ENCODE data around the gene TMEM63C.

Gene TMEM63C

GRCh38 chr14:77186911-77187648 is 5.5 kb downstream of the TMEM63C start:
- no peak overlapping the region for H3K9ac ChIP-seq (ENCODE audit: low read length)
- peak overlapping the region; percentile 6 for H3K23ac ChIP-seq (ENCODE audit: low read length)
- no peaks in the 10 kb centered on the region for H3K27me3 ChIP-seq (ENCODE audit: insufficient read depth, low read length, poor library complexity)
- H2BK5ac ChIP-seq (ENCODE audit: low read length) = no peak overlapping the region
- no peak overlapping the region for H2AK5ac ChIP-seq (ENCODE audit: low read length)
- no peak overlapping the region for H3K4me3 ChIP-seq (ENCODE audit: low read length)
- H3K79me2 ChIP-seq (ENCODE audit: control insufficient read depth, insufficient read depth, low read length) = no peaks in the 10 kb centered on the region
- no peak overlapping the region for H3K4me2 ChIP-seq (ENCODE audit: low read length)
- H3K56ac ChIP-seq (ENCODE audit: low read length) = no peak overlapping the region
- no peak overlapping the region for H4K5ac ChIP-seq (ENCODE audit: low read length)
- DNase-seq = peak; percentile 71
- H4K8ac ChIP-seq (ENCODE audit: low read depth, low read length) = no peak overlapping the region
- no peaks in the 10 kb centered on the region for H3K79me1 ChIP-seq (ENCODE audit: low read length)
- H2BK15ac ChIP-seq (replicated peaks; ENCODE audit: low read depth) = no peak overlapping the region
- no peak overlapping the region for H3K4ac ChIP-seq (ENCODE audit: low read depth, low read length)
- H2BK120ac ChIP-seq (ENCODE audit: low read depth, low read length) = no peak overlapping the region
- H3K4me1 ChIP-seq (ENCODE audit: control insufficient read depth, low read depth, low read length) = peaks cover 5% of the 10 kb centered on the region
- no peaks in the 10 kb centered on the region for H3K36me3 ChIP-seq (ENCODE audit: control insufficient read depth, insufficient read depth, low read length)
- no CpG with 5 or more reads among the region's 15 CpGs for WGBS (ENCODE audit: extremely low coverage, insufficient coverage, low lambda C conversion rate)
- no peak overlapping the region for H3K18ac ChIP-seq (ENCODE audit: low read length)
- H3K27ac ChIP-seq (ENCODE audit: low read depth, low read length) = no peak overlapping the region

GRCh38 chr14:77187649-77188012 is 6.0 kb downstream of the TMEM63C start:
- Histone ChIP-seq H3K27ac (ENCODE audit: low read depth, low read length) (no peak overlapping the region), H2BK15ac (replicated peaks; ENCODE audit: low read depth) (no peak overlapping the region), H3K79me1 (ENCODE audit: low read length) (no peaks in the 10 kb centered on the region), H3K4me2 (ENCODE audit: low read length) (no peak overlapping the region), H4K8ac (ENCODE audit: low read depth, low read length) (no peak overlapping the region), H3K56ac (ENCODE audit: low read length) (no peak overlapping the region), H3K4ac (ENCODE audit: low read depth, low read length) (no peak overlapping the region), H3K79me2 (ENCODE audit: control insufficient read depth, insufficient read depth, low read length) (no peaks in the 10 kb centered on the region), H2AK5ac (ENCODE audit: low read length) (no peak overlapping the region), H3K23ac (ENCODE audit: low read length) (peak overlapping the region; percentile 6), H3K27me3 (ENCODE audit: insufficient read depth, low read length, poor library complexity) (no peaks in the 10 kb centered on the region), H3K9ac (ENCODE audit: low read length) (no peak overlapping the region), H3K4me3 (ENCODE audit: low read length) (no peak overlapping the region), H3K18ac (ENCODE audit: low read length) (no peak overlapping the region), H3K4me1 (ENCODE audit: control insufficient read depth, low read depth, low read length) (peaks cover 5% of the 10 kb centered on the region), H2BK120ac (ENCODE audit: low read depth, low read length) (no peak overlapping the region), H4K5ac (ENCODE audit: low read length) (no peak overlapping the region), H2BK5ac (ENCODE audit: low read length) (no peak overlapping the region), H3K36me3 (ENCODE audit: control insufficient read depth, insufficient read depth, low read length) (no peaks in the 10 kb centered on the region)
- WGBS (ENCODE audit: extremely low coverage, insufficient coverage, low lambda C conversion rate) = no CpG with 5 or more reads among the region's 3 CpGs
- DNase-seq = no peak

GRCh38 chr14:77189479-77189878 is 7.9 kb downstream of the TMEM63C start:
- Histone ChIP-seq H3K27me3 (ENCODE audit: insufficient read depth, low read length, poor library complexity) (no peaks in the 10 kb centered on the region), H3K4me3 (ENCODE audit: low read length) (no peak overlapping the region), H2AK5ac (ENCODE audit: low read length) (no peak overlapping the region), H4K5ac (ENCODE audit: low read length) (no peak overlapping the region), H3K4me1 (ENCODE audit: control insufficient read depth, low read depth, low read length) (peaks cover 5% of the 10 kb centered on the region), H3K18ac (ENCODE audit: low read length) (no peak overlapping the region), H4K8ac (ENCODE audit: low read depth, low read length) (no peak overlapping the region), H2BK5ac (ENCODE audit: low read length) (no peak overlapping the region), H3K79me1 (ENCODE audit: low read length) (no peaks in the 10 kb centered on the region), H3K4me2 (ENCODE audit: low read length) (no peak overlapping the region), H3K23ac (ENCODE audit: low read length) (no peak overlapping the region), H3K36me3 (ENCODE audit: control insufficient read depth, insufficient read depth, low read length) (no peaks in the 10 kb centered on the region), H2BK15ac (replicated peaks; ENCODE audit: low read depth) (no peak overlapping the region), H3K56ac (ENCODE audit: low read length) (no peak overlapping the region), H3K27ac (ENCODE audit: low read depth, low read length) (no peak overlapping the region), H3K4ac (ENCODE audit: low read depth, low read length) (no peak overlapping the region), H2BK120ac (ENCODE audit: low read depth, low read length) (no peak overlapping the region), H3K79me2 (ENCODE audit: control insufficient read depth, insufficient read depth, low read length) (no peaks in the 10 kb centered on the region), H3K9ac (ENCODE audit: low read length) (no peak overlapping the region)
- DNase-seq = no peak
- WGBS (ENCODE audit: extremely low coverage, insufficient coverage, low lambda C conversion rate) = no CpG with 5 or more reads among the region's 4 CpGs

GRCh38 chr14:77190977-77191376 is 9.4 kb downstream of the TMEM63C start:
- Histone ChIP-seq H3K27me3 (ENCODE audit: insufficient read depth, low read length, poor library complexity) (no peaks in the 10 kb centered on the region), H3K79me2 (ENCODE audit: control insufficient read depth, insufficient read depth, low read length) (no peaks in the 10 kb centered on the region), H2AK5ac (ENCODE audit: low read length) (no peak overlapping the region), H4K8ac (ENCODE audit: low read depth, low read length) (no peak overlapping the region), H2BK15ac (replicated peaks; ENCODE audit: low read depth) (no peak overlapping the region), H2BK120ac (ENCODE audit: low read depth, low read length) (no peak overlapping the region), H3K4me2 (ENCODE audit: low read length) (no peak overlapping the region), H3K4me1 (ENCODE audit: control insufficient read depth, low read depth, low read length) (no peaks in the 10 kb centered on the region), H3K4ac (ENCODE audit: low read depth, low read length) (no peak overlapping the region), H3K9ac (ENCODE audit: low read length) (no peak overlapping the region), H3K18ac (ENCODE audit: low read length) (no peak overlapping the region), H3K56ac (ENCODE audit: low read length) (no peak overlapping the region), H2BK5ac (ENCODE audit: low read length) (no peak overlapping the region), H3K27ac (ENCODE audit: low read depth, low read length) (no peak overlapping the region), H3K23ac (ENCODE audit: low read length) (no peak overlapping the region), H3K79me1 (ENCODE audit: low read length) (no peaks in the 10 kb centered on the region), H3K4me3 (ENCODE audit: low read length) (no peak overlapping the region), H4K5ac (ENCODE audit: low read length) (no peak overlapping the region), H3K36me3 (ENCODE audit: control insufficient read depth, insufficient read depth, low read length) (no peaks in the 10 kb centered on the region)
- WGBS (ENCODE audit: extremely low coverage, insufficient coverage, low lambda C conversion rate) = no CpG with 5 or more reads among the region's 1 CpG
- DNase-seq = no peak

GRCh38 chr14:77194706-77195105 is 13.1 kb downstream of the TMEM63C start:
- no peak overlapping the region for H3K9ac ChIP-seq (ENCODE audit: low read length)
- no peak overlapping the region for H2AK5ac ChIP-seq (ENCODE audit: low read length)
- no peak overlapping the region for H3K4me3 ChIP-seq (ENCODE audit: low read length)
- no peaks in the 10 kb centered on the region for H3K27me3 ChIP-seq (ENCODE audit: insufficient read depth, low read length, poor library complexity)
- H2BK15ac ChIP-seq (replicated peaks; ENCODE audit: low read depth) = no peak overlapping the region
- no peak overlapping the region for H3K4me2 ChIP-seq (ENCODE audit: low read length)
- no peak overlapping the region for H4K8ac ChIP-seq (ENCODE audit: low read depth, low read length)
- no peak overlapping the region for H3K27ac ChIP-seq (ENCODE audit: low read depth, low read length)
- no peak overlapping the region for H3K18ac ChIP-seq (ENCODE audit: low read length)
- H3K4ac ChIP-seq (ENCODE audit: low read depth, low read length) = no peak overlapping the region
- no CpG with 5 or more reads among the region's 8 CpGs for WGBS (ENCODE audit: extremely low coverage, insufficient coverage, low lambda C conversion rate)
- H2BK120ac ChIP-seq (ENCODE audit: low read depth, low read length) = no peak overlapping the region
- H3K23ac ChIP-seq (ENCODE audit: low read length) = no peak overlapping the region
- H3K4me1 ChIP-seq (ENCODE audit: control insufficient read depth, low read depth, low read length) = no peaks in the 10 kb centered on the region
- H3K56ac ChIP-seq (ENCODE audit: low read length) = no peak overlapping the region
- H3K79me1 ChIP-seq (ENCODE audit: low read length) = no peaks in the 10 kb centered on the region
- no peaks in the 10 kb centered on the region for H3K79me2 ChIP-seq (ENCODE audit: control insufficient read depth, insufficient read depth, low read length)
- H2BK5ac ChIP-seq (ENCODE audit: low read length) = no peak overlapping the region
- DNase-seq = no peak
- no peak overlapping the region for H4K5ac ChIP-seq (ENCODE audit: low read length)
- no peaks in the 10 kb centered on the region for H3K36me3 ChIP-seq (ENCODE audit: control insufficient read depth, insufficient read depth, low read length)

DNA sequence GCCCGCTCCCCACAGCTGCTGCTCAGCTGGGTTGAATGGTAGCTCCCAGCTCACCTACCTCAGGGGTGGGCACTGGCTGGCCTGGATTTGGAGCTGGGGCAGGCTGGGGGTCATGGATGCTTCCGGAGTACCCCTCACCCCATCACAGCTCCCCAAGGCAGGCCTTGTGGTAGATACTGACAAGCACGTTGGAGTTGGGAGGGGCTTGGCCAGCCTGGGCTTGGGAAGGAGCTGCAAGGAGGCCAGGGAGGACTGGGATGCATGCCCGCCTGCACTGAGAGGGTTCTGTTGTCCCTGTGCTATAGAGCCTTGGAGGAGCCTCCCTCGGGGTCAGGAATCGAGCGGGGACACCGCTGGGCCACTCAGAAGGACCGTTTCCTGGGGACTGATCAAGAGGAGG is 14.2 kb downstream of the TMEM63C start:
- no peak overlapping the region for H3K56ac ChIP-seq (ENCODE audit: low read length)
- no peaks in the 10 kb centered on the region for H3K36me3 ChIP-seq (ENCODE audit: control insufficient read depth, insufficient read depth, low read length)
- no peaks in the 10 kb centered on the region for H3K27me3 ChIP-seq (ENCODE audit: insufficient read depth, low read length, poor library complexity)
- H2BK15ac ChIP-seq (replicated peaks; ENCODE audit: low read depth) = no peak overlapping the region
- H3K79me1 ChIP-seq (ENCODE audit: low read length) = no peaks in the 10 kb centered on the region
- H3K79me2 ChIP-seq (ENCODE audit: control insufficient read depth, insufficient read depth, low read length) = no peaks in the 10 kb centered on the region
- H3K23ac ChIP-seq (ENCODE audit: low read length) = no peak overlapping the region
- H4K5ac ChIP-seq (ENCODE audit: low read length) = no peak overlapping the region
- DNase-seq = no peak
- no peak overlapping the region for H2BK120ac ChIP-seq (ENCODE audit: low read depth, low read length)
- no peak overlapping the region for H3K18ac ChIP-seq (ENCODE audit: low read length)
- H3K4ac ChIP-seq (ENCODE audit: low read depth, low read length) = no peak overlapping the region
- no peak overlapping the region for H2BK5ac ChIP-seq (ENCODE audit: low read length)
- no CpG with 5 or more reads among the region's 9 CpGs for WGBS (ENCODE audit: extremely low coverage, insufficient coverage, low lambda C conversion rate)
- H3K4me3 ChIP-seq (ENCODE audit: low read length) = no peak overlapping the region
- H3K27ac ChIP-seq (ENCODE audit: low read depth, low read length) = no peak overlapping the region
- H3K4me1 ChIP-seq (ENCODE audit: control insufficient read depth, low read depth, low read length) = no peaks in the 10 kb centered on the region
- H3K4me2 ChIP-seq (ENCODE audit: low read length) = no peak overlapping the region
- no peak overlapping the region for H4K8ac ChIP-seq (ENCODE audit: low read depth, low read length)
- H3K9ac ChIP-seq (ENCODE audit: low read length) = no peak overlapping the region
- no peak overlapping the region for H2AK5ac ChIP-seq (ENCODE audit: low read length)
